Measurements from ENCODE around the gene NPIPA5.
"Not testable (repeated sequence)": the region's sequence is repeated elsewhere in the genome, so short reads cannot be mapped to it uniquely, and the experiment has no call there.

NPIPA5 gene

DNA sequence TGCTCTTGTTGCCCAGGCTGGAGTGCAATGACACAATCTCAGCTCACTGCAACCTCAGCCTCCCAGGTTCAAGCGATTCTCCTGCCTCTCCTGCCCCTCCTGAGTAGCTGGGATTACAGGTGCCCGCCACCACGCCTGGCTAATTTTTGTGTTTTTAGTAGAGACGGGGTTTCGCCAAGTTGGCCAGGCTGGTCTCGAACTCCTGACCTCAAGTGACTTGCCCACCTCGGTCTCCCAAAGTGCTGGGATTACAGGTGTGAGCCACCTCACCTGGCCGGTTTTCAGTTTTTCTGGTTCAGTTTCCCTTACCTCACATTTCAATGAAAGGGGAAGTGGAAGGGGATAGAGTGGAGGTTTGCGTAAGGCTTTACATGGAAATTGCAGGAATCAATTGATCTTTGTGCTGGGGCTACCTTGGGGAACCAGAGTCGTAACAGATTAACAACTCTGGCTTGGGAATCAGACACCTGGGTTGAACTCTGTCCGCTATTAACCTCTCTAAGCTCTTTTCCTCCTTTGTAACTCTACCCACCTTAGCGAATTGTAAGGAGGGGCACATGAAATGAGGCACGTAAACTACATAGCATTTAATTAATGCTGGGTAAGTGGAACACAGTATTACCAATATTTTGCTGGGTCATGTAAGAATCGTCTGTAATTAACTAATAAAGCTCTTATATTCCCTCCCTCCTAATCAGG, 20.7 kb upstream of the NPIPA5 start:
- TF ChIP-seq, protein P1, sequence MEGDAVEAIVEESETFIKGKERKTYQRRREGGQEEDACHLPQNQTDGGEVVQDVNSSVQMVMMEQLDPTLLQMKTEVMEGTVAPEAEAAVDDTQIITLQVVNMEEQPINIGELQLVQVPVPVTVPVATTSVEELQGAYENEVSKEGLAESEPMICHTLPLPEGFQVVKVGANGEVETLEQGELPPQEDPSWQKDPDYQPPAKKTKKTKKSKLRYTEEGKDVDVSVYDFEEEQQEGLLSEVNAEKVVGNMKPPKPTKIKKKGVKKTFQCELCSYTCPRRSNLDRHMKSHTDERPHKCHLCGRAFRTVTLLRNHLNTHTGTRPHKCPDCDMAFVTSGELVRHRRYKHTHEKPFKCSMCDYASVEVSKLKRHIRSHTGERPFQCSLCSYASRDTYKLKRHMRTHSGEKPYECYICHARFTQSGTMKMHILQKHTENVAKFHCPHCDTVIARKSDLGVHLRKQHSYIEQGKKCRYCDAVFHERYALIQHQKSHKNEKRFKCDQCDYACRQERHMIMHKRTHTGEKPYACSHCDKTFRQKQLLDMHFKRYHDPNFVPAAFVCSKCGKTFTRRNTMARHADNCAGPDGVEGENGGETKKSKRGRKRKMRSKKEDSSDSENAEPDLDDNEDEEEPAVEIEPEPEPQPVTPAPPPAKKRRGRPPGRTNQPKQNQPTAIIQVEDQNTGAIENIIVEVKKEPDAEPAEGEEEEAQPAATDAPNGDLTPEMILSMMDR (IDR thresholded peaks at IDR 0.05; ENCODE audit: extremely low read depth, insufficient read depth, missing control alignments): no peak
- no peak for DNase-seq (ENCODE audit: low spot score)
- in situ Hi-C loops (cut with MboI; ENCODE audit: low pct_unique_long_range_greater_than_20kb, low sequenced_read_pairs, unreplicated experiment): no loop called here

GRCh38 chr16:15396948-15397594, 19.0 kb upstream of the NPIPA5 start:
- TF ChIP-seq, protein P1 (IDR thresholded peaks at IDR 0.05; ENCODE audit: extremely low read depth, insufficient read depth, missing control alignments): no peak
- in situ Hi-C loops (cut with MboI; ENCODE audit: low pct_unique_long_range_greater_than_20kb, low sequenced_read_pairs, unreplicated experiment): no loop called here
- no peak for DNase-seq (ENCODE audit: low spot score)

- DNase-seq (ENCODE audit: low spot score); in situ Hi-C loops (cut with MboI; ENCODE audit: low pct_unique_long_range_greater_than_20kb, low sequenced_read_pairs, unreplicated experiment): not testable (repeated sequence)
Measured at GRCh38 chr16:15396509-15396829, 18.4 kb upstream of the NPIPA5 start.

GRCh38 chr16:15395631-15396508, 17.8 kb upstream of the NPIPA5 start, which contains the start of gene MPV17L:
TSS of gene MPV17L (plus strand) at chr16:15395754. CDS start at chr16:15395898, 144 bp downstream.
- in situ Hi-C loops (cut with MboI; ENCODE audit: low pct_unique_long_range_greater_than_20kb, low sequenced_read_pairs, unreplicated experiment); DNase-seq (ENCODE audit: low spot score): not testable (repeated sequence)

- DNase-seq (ENCODE audit: low spot score): not testable (repeated sequence)
Measured at GRCh38 chr16:15393025-15393424, 14.9 kb upstream of the NPIPA5 start.

GRCh38 chr16:15389916-15390315, 11.8 kb upstream of the NPIPA5 start:
- in situ Hi-C loops (cut with MboI; ENCODE audit: low pct_unique_long_range_greater_than_20kb, low sequenced_read_pairs, unreplicated experiment); DNase-seq (ENCODE audit: low spot score): not testable (repeated sequence)

More at GRCh38 chr16:15393025-15393424, 14.9 kb upstream of the NPIPA5 start:
- in situ Hi-C loops (cut with MboI; ENCODE audit: low pct_unique_long_range_greater_than_20kb, low sequenced_read_pairs, unreplicated experiment): not testable (repeated sequence)

DNA sequence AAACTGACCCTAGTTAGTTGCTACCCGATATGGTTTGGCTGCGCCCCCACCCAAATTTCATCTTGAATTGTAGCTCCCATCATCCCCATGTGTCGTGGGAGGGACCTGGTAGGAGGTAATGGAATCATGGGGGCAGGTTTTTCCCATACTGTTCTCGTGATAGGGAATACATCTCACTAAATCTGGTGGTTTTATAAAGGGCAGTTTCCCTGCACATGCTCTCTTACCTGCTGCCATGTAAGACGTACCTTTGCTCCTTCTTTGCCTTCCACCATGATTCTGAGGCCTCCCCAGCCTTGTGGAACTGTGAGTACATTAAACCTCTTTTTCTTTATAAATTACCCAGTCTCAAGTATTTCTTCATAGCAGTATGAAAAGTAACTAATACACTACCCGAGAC, 10.0 kb upstream of the NPIPA5 start:
- in situ Hi-C loops (cut with MboI; ENCODE audit: low pct_unique_long_range_greater_than_20kb, low sequenced_read_pairs, unreplicated experiment); DNase-seq (ENCODE audit: low spot score): not testable (repeated sequence)

DNA sequence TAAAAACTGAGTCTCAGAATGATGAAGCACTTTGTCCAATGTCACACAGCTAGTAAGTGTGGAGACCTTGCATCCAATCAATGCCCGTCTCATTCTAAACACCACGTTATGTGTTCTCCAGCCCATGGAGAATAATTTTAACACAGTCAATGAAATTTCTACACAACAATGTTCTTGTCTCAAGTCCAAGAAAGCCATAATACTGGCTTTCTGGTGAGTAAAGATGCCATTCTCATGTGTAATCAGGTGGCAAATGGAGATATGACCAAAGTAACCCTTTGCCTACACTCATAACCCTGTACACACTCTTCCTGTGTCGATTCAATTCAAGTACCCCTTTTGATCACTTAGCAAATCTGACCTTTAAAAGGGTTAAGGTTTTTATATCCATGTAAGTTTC, 4.7 kb upstream of the NPIPA5 start:
- DNase-seq (ENCODE audit: low spot score); in situ Hi-C loops (cut with MboI; ENCODE audit: low pct_unique_long_range_greater_than_20kb, low sequenced_read_pairs, unreplicated experiment): not testable (repeated sequence)

- in situ Hi-C loops (cut with MboI; ENCODE audit: low pct_unique_long_range_greater_than_20kb, low sequenced_read_pairs, unreplicated experiment); DNase-seq (ENCODE audit: low spot score): not testable (repeated sequence)
Measured at GRCh38 chr16:15357495-15357894, 20.6 kb downstream of the NPIPA5 start.

DNA sequence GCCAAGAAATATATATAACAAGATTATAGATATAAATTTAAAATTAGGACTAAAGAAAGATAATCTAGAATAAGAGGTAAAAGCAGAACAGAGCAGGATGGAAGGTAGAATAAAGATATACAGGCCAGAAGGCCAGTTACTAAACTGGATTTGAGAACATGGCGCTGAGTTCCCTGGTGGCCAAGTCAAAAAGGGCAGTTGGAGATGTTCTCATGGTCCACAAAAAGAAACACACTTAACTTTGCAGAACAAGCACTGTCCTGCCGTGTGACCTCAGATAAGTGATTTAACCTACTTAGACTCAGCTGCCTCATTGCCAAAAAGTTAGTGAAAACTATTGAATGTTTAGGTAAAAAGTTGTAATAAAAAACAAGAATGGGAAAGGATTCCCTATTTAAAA, 23.2 kb downstream of the NPIPA5 start:
- in situ Hi-C loops (cut with MboI; ENCODE audit: low pct_unique_long_range_greater_than_20kb, low sequenced_read_pairs, unreplicated experiment); DNase-seq (ENCODE audit: low spot score): not testable (repeated sequence)

DNA sequence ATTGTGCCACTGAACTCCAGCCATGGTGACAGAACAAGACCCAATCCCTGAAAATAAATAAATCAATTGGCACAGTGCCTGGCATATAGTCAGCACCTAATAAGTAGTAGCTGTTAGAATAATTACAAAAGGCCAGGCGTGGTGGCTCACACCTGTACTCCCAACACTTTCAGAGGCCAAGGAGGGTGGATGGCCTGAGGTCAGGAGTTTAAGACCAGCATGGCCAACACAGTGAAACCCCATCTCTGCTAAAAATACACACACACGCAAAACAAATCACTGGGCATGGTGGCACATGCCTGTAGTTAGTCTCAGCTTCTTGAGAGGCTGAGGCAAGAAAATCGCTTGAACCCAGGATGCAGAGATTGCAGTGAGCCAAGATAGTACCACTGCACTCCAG, 25.2 kb downstream of the NPIPA5 start:
- in situ Hi-C loops (cut with MboI; ENCODE audit: low pct_unique_long_range_greater_than_20kb, low sequenced_read_pairs, unreplicated experiment); DNase-seq (ENCODE audit: low spot score): not testable (repeated sequence)

DNA sequence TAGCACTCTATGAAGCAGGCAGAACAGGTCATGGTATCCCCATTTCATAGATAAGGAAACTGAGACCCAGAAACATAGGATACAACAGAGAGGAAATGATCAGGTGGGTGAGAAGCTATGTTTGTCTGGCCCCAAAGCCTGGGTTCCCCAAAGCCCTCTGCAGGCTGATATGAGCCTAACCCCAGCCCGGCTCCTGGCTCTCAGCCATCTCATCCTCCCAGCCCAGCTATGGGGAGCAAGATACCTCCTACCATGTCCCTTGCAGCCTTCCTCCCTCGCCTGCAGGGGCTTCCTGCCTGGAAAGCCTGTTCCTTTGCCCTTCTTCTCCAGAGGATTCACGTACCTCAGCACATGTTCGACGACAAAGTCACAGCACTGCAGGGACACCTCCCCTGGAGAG, 26.3 kb downstream of the NPIPA5 start:
- DNase-seq (ENCODE audit: low spot score); in situ Hi-C loops (cut with MboI; ENCODE audit: low pct_unique_long_range_greater_than_20kb, low sequenced_read_pairs, unreplicated experiment): not testable (repeated sequence)

DNA sequence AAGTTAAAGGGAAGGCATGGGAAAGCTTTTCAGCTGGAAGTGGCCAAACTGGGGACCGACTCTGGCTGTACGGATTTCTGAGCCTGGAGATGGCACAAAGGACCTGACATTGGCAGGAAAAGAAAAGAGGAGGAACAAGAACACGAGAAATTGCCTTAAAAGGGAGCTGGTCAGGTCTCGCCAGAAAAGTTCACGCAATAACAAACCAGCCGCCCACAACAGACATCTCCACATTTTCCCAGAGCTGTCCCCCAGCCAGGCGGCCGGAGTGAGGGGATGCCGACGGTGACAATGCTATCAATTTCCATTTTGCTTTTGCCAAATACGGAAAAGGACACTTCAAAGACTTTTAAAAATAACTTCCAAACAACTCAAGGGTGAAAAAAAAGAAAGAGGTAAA, 26.8 kb downstream of the NPIPA5 start:
- in situ Hi-C loops (cut with MboI; ENCODE audit: low pct_unique_long_range_greater_than_20kb, low sequenced_read_pairs, unreplicated experiment): not testable (repeated sequence)

DNA sequence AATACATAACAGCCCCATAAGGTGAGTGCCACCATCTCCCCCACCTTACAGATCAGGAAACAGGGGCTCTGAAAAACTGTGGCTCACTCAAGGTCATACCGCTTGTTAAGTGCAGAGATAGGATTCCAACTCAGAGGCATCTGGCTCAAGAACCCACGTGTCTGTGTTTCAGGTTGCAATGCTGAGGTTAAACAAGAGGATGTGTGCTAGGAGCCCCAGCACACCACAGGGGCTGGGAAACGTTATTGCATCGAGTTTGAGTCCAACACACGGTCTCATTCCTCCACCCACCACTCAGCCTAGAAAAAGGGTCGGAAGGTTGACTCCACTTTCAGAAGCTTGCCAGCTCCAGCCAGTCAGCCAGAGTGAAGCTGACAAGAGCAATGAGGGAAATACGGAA, 29.4 kb downstream of the NPIPA5 start:
- DNase-seq (ENCODE audit: low spot score); in situ Hi-C loops (cut with MboI; ENCODE audit: low pct_unique_long_range_greater_than_20kb, low sequenced_read_pairs, unreplicated experiment): not testable (repeated sequence)

More for the DNA sequence above, 26.8 kb downstream of the NPIPA5 start:
- not testable (repeated sequence) for DNase-seq (ENCODE audit: low spot score)

GRCh38 chr16:15342337-15342736, 35.8 kb downstream of the NPIPA5 start:
- in situ Hi-C loops (cut with MboI; ENCODE audit: low pct_unique_long_range_greater_than_20kb, low sequenced_read_pairs, unreplicated experiment); DNase-seq (ENCODE audit: low spot score): not testable (repeated sequence)
